ENCODE measurements around the gene UBE2E2. TPM values are rescaled to one million over a fixed set of nuclear protein-coding genes. Genes with fewer than 3 reads are reported as not detected.

The UBE2E2 gene
- total RNA-seq, 2 donors from 2014 or later, result 2.9 to 6.6 TPM

- no peak overlapping the region for H3K4me3 Mint-ChIP-seq
- H3K27me3 Mint-ChIP-seq, result no peaks in the 10 kb centered on the region
- H3K4me1 Mint-ChIP-seq, result no peaks in the 10 kb centered on the region
- peaks cover 3% of the 10 kb centered on the region for H3K9me3 Mint-ChIP-seq
- no peak for ATAC-seq (replicated peaks)
- H3K36me3 Mint-ChIP-seq (ENCODE audit: low read depth), result no peaks in the 10 kb centered on the region
- no peak overlapping the region for H3K27ac Mint-ChIP-seq
Measured at GRCh38 chr3:23377928-23378672, 175.0 kb downstream of the UBE2E2 start.

GRCh38 chr3:23383875-23384274 is 180.7 kb downstream of the UBE2E2 start:
- H3K27ac Mint-ChIP-seq, result no peak overlapping the region
- H3K9me3 Mint-ChIP-seq, result peaks cover 3% of the 10 kb centered on the region
- peaks cover 5% of the 10 kb centered on the region for H3K27me3 Mint-ChIP-seq
- ATAC-seq (replicated peaks), result no peak
- H3K4me1 Mint-ChIP-seq, result no peaks in the 10 kb centered on the region
- no peaks in the 10 kb centered on the region for H3K36me3 Mint-ChIP-seq (ENCODE audit: low read depth)
- H3K4me3 Mint-ChIP-seq, result no peak overlapping the region

- Mint-ChIP-seq H3K4me3 (no peak overlapping the region), H3K27ac (no peak overlapping the region), H3K36me3 (ENCODE audit: low read depth) (no peaks in the 10 kb centered on the region), H3K4me1 (no peaks in the 10 kb centered on the region), H3K27me3 (peaks cover 5% of the 10 kb centered on the region), H3K9me3 (no peaks in the 10 kb centered on the region)
- no peak for ATAC-seq (replicated peaks)
Measured at GRCh38 chr3:23385327-23385726, 182.2 kb downstream of the UBE2E2 start.

- H3K27ac Mint-ChIP-seq, result no peak overlapping the region
- no peak overlapping the region for H3K4me3 Mint-ChIP-seq
- peaks cover 5% of the 10 kb centered on the region for H3K27me3 Mint-ChIP-seq
- ATAC-seq (replicated peaks), result no peak
- no peaks in the 10 kb centered on the region for H3K36me3 Mint-ChIP-seq (ENCODE audit: low read depth)
- H3K9me3 Mint-ChIP-seq, result no peaks in the 10 kb centered on the region
- no peaks in the 10 kb centered on the region for H3K4me1 Mint-ChIP-seq
Measured at GRCh38 chr3:23387286-23387918, 184.3 kb downstream of the UBE2E2 start.

- Mint-ChIP-seq H3K27ac (no peak overlapping the region), H3K36me3 (ENCODE audit: low read depth) (no peaks in the 10 kb centered on the region), H3K4me3 (no peak overlapping the region), H3K27me3 (peaks cover 5% of the 10 kb centered on the region), H3K4me1 (no peaks in the 10 kb centered on the region), H3K9me3 (no peaks in the 10 kb centered on the region)
- no peak for ATAC-seq (replicated peaks)
Measured at GRCh38 chr3:23389089-23389488, 186.0 kb downstream of the UBE2E2 start.

- Mint-ChIP-seq H3K36me3 (ENCODE audit: low read depth) (no peaks in the 10 kb centered on the region), H3K27ac (no peak overlapping the region), H3K4me1 (no peaks in the 10 kb centered on the region), H3K27me3 (peaks cover 5% of the 10 kb centered on the region), H3K9me3 (no peaks in the 10 kb centered on the region), H3K4me3 (no peak overlapping the region)
- no peak for ATAC-seq (replicated peaks)
Measured at GRCh38 chr3:23389686-23390085, 186.6 kb downstream of the UBE2E2 start.

- Mint-ChIP-seq H3K27me3 (peaks cover 1% of the 10 kb centered on the region), H3K4me3 (no peak overlapping the region), H3K27ac (no peak overlapping the region), H3K4me1 (no peaks in the 10 kb centered on the region), H3K36me3 (ENCODE audit: low read depth) (no peaks in the 10 kb centered on the region), H3K9me3 (no peaks in the 10 kb centered on the region)
- no peak for ATAC-seq (replicated peaks)
Measured at GRCh38 chr3:23390446-23390845, 187.3 kb downstream of the UBE2E2 start.

GRCh38 chr3:23390989-23391553 is 187.9 kb downstream of the UBE2E2 start:
- H3K9me3 Mint-ChIP-seq, result no peaks in the 10 kb centered on the region
- no peaks in the 10 kb centered on the region for H3K36me3 Mint-ChIP-seq (ENCODE audit: low read depth)
- no peaks in the 10 kb centered on the region for H3K4me1 Mint-ChIP-seq
- no peak for ATAC-seq (replicated peaks)
- no peak overlapping the region for H3K27ac Mint-ChIP-seq
- H3K27me3 Mint-ChIP-seq, result no peaks in the 10 kb centered on the region
- H3K4me3 Mint-ChIP-seq, result no peak overlapping the region

GRCh38 chr3:23395115-23395514 is 192.0 kb downstream of the UBE2E2 start:
- no peak for ATAC-seq (replicated peaks)
- H3K4me3 Mint-ChIP-seq, result no peak overlapping the region
- no peaks in the 10 kb centered on the region for H3K36me3 Mint-ChIP-seq (ENCODE audit: low read depth)
- H3K9me3 Mint-ChIP-seq, result no peaks in the 10 kb centered on the region
- no peaks in the 10 kb centered on the region for H3K4me1 Mint-ChIP-seq
- no peaks in the 10 kb centered on the region for H3K27me3 Mint-ChIP-seq
- no peak overlapping the region for H3K27ac Mint-ChIP-seq

GRCh38 chr3:23396746-23397145 is 193.6 kb downstream of the UBE2E2 start:
- Mint-ChIP-seq H3K27me3 (peaks cover 5% of the 10 kb centered on the region), H3K36me3 (ENCODE audit: low read depth) (no peaks in the 10 kb centered on the region), H3K27ac (no peak overlapping the region), H3K9me3 (no peaks in the 10 kb centered on the region), H3K4me1 (no peaks in the 10 kb centered on the region), H3K4me3 (no peak overlapping the region)
- no peak for ATAC-seq (replicated peaks)

- Mint-ChIP-seq H3K36me3 (ENCODE audit: low read depth) (no peaks in the 10 kb centered on the region), H3K9me3 (no peaks in the 10 kb centered on the region), H3K4me1 (no peaks in the 10 kb centered on the region), H3K27ac (no peak overlapping the region), H3K4me3 (no peak overlapping the region), H3K27me3 (peaks cover 5% of the 10 kb centered on the region)
- ATAC-seq (replicated peaks), result no peak
Measured at GRCh38 chr3:23399221-23399620, 196.1 kb downstream of the UBE2E2 start.

- no peaks in the 10 kb centered on the region for H3K4me1 Mint-ChIP-seq
- H3K36me3 Mint-ChIP-seq (ENCODE audit: low read depth), result no peaks in the 10 kb centered on the region
- no peak for ATAC-seq (replicated peaks)
- no peaks in the 10 kb centered on the region for H3K9me3 Mint-ChIP-seq
- no peak overlapping the region for H3K27ac Mint-ChIP-seq
- H3K27me3 Mint-ChIP-seq, result peaks cover 9% of the 10 kb centered on the region
- no peak overlapping the region for H3K4me3 Mint-ChIP-seq
Measured at GRCh38 chr3:23402728-23403492, 199.8 kb downstream of the UBE2E2 start.

- Mint-ChIP-seq H3K4me1 (no peaks in the 10 kb centered on the region), H3K27me3 (peaks cover 9% of the 10 kb centered on the region), H3K27ac (no peak overlapping the region), H3K36me3 (ENCODE audit: low read depth) (no peaks in the 10 kb centered on the region), H3K4me3 (no peak overlapping the region), H3K9me3 (no peaks in the 10 kb centered on the region)
- ATAC-seq (replicated peaks), result no peak
Measured at GRCh38 chr3:23404246-23404645, 201.1 kb downstream of the UBE2E2 start.

GRCh38 chr3:23405081-23405480 is 202.0 kb downstream of the UBE2E2 start:
- Mint-ChIP-seq H3K27me3 (peaks cover 9% of the 10 kb centered on the region), H3K4me3 (no peak overlapping the region), H3K27ac (no peak overlapping the region), H3K36me3 (ENCODE audit: low read depth) (no peaks in the 10 kb centered on the region), H3K9me3 (no peaks in the 10 kb centered on the region), H3K4me1 (no peaks in the 10 kb centered on the region)
- ATAC-seq (replicated peaks), result no peak
